Activated CD4-positive, alpha-beta T cell treated with anti-CD3 and anti-CD28 coated beads for 4 hours (primary cell): ENCODE results near the gene C20orf202.
"Not testable (repeated sequence)": the region's sequence is repeated elsewhere in the genome, so short reads cannot be mapped to it uniquely, and the experiment has no call there.

Experiments used
- DNase-seq, 2 donors: peaks; one replicate each; pipeline ENCODE4 v3.0.0-alpha.2; 2020

C20orf202 gene

DNA sequence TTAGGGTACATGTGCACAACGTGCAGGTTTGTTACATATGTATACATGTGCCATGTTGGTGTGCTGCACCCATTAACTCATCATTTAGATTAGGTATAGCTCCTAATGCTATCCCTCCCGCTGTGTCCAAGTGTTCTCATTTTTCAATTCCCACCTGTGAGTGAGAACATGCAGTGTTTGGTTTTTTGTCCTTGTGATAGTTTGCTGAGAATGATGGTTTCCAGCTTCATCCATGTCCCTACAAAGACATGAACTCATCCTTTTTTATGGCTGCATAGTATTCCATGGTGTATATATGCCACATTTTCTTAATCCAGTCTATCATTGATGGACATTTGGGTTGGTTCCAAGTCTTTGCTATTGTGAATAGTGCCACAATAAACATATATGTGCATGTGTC, 47.0 kb downstream of the C20orf202 start:
- DNase-seq, result not testable (repeated sequence)

DNA sequence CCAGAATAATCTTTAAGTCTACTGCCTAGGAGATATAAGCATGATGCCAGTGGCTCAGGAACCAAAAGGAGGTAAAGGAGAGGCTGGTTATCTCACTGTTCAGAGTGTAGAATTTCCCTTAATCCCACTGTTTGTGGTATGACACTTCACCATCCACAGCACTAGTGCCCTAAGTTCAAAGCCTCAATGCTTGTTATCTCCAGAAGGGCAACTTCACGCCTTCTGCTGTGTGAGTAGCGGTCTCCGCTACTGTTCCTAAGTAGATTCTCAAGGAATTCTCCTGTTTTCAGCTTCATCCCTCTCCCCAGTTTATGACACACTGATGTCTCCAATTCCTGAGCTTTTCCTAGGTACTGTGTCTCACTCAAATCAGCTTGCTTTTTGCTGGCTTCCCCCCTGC, 49.2 kb downstream of the C20orf202 start:
- DNase-seq, result no peak

DNA sequence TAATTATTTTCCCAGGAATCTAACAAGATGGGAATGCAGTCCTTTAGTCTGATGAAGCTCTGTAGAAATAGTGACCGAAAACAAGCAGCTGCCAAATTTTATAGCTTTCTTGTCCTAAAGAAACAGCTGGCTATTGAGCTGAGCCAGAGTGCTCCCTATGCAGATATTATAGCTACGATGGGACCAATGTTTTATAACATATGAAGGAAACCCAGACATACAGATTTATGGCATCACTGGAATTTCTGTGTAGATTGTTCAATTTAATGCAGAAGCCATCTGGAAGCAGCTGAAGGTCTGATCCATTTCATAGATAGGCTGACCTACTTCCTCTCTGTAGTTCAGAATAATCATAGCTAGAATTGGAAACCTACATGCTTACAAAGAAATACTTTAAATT, 51.0 kb downstream of the C20orf202 start:
- DNase-seq, result no peak

DNA sequence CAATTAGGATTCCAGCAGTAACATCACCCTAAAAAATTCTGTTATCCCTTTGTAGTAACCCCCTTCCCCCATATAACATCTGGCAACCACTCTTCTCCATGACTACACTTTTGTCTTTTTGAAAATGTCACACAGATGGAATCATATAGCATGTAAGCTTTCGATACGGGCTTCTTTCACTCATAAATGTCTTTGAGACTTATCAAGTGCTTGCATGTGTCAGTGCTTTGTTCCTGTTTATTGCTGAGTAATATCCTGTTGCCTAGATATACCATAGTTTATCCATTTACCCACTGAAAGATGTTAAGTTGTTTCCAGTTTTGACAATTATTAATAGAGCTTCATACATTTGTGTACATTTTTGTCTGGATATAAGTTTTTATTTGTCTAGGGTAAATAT, 52.4 kb downstream of the C20orf202 start:
- DNase-seq, result no peak
